ENCODE measurements around the gene TNFSF8.

DNA sequence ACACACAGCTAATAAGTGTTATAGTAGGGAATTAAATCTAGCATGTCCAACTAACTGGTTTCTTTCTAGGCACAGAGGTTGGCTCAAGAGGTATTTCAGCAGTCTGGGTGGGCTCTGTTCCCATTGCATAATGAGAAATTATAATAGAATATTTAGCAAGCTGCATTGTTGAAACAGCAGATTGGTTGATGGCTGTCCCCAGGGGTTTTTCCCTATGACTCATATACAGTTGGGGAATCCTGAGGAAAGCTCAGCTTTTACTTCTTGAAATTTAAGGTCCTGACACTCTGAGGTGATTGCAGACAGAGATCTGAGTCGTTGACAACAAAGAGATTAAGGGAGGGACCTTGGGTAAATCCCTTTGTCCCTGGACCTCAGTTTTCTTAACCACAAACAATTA is 38.3 kb upstream of the TNFSF8 start:
- TF ChIP-seq, protein P1, sequence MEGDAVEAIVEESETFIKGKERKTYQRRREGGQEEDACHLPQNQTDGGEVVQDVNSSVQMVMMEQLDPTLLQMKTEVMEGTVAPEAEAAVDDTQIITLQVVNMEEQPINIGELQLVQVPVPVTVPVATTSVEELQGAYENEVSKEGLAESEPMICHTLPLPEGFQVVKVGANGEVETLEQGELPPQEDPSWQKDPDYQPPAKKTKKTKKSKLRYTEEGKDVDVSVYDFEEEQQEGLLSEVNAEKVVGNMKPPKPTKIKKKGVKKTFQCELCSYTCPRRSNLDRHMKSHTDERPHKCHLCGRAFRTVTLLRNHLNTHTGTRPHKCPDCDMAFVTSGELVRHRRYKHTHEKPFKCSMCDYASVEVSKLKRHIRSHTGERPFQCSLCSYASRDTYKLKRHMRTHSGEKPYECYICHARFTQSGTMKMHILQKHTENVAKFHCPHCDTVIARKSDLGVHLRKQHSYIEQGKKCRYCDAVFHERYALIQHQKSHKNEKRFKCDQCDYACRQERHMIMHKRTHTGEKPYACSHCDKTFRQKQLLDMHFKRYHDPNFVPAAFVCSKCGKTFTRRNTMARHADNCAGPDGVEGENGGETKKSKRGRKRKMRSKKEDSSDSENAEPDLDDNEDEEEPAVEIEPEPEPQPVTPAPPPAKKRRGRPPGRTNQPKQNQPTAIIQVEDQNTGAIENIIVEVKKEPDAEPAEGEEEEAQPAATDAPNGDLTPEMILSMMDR (IDR thresholded peaks at IDR 0.05) = no peak
- TF ChIP-seq ZNF121 (CRISPR knock-in tag; IDR thresholded peaks at IDR 0.05) (no peak), SP1 (CRISPR knock-in tag; conservative IDR thresholded peaks at IDR 0.05) (no peak), FOXP1 (CRISPR knock-in tag; IDR thresholded peaks at IDR 0.05; ENCODE audit: borderline replicate concordance) (no peak), NFYB (CRISPR knock-in tag; conservative IDR thresholded peaks at IDR 0.05; ENCODE audit: low read depth) (no peak), RELA (CRISPR knock-in tag; IDR thresholded peaks at IDR 0.05; ENCODE audit: borderline replicate concordance) (no peak), SMAD3 (CRISPR knock-in tag; IDR thresholded peaks at IDR 0.05; ENCODE audit: borderline replicate concordance) (no peak)
- TF ChIP-seq, protein P2, sequence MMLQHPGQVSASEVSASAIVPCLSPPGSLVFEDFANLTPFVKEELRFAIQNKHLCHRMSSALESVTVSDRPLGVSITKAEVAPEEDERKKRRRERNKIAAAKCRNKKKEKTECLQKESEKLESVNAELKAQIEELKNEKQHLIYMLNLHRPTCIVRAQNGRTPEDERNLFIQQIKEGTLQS (CRISPR knock-in tag; conservative IDR thresholded peaks at IDR 0.05) = no peak
- TF ChIP-seq, protein P3, sequence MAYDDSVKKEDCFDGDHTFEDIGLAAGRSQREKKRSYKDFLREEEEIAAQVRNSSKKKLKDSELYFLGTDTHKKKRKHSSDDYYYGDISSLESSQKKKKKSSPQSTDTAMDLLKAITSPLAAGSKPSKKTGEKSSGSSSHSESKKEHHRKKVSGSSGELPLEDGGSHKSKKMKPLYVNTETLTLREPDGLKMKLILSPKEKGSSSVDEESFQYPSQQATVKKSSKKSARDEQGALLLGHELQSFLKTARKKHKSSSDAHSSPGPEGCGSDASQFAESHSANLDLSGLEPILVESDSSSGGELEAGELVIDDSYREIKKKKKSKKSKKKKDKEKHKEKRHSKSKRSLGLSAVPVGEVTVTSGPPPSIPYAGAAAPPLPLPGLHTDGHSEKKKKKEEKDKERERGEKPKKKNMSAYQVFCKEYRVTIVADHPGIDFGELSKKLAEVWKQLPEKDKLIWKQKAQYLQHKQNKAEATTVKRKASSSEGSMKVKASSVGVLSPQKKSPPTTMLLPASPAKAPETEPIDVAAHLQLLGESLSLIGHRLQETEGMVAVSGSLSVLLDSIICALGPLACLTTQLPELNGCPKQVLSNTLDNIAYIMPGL (CRISPR knock-in tag; IDR thresholded peaks at IDR 0.05) = no peak
- TF ChIP-seq, protein P4, sequence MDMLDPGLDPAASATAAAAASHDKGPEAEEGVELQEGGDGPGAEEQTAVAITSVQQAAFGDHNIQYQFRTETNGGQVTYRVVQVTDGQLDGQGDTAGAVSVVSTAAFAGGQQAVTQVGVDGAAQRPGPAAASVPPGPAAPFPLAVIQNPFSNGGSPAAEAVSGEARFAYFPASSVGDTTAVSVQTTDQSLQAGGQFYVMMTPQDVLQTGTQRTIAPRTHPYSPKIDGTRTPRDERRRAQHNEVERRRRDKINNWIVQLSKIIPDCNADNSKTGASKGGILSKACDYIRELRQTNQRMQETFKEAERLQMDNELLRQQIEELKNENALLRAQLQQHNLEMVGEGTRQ (CRISPR knock-in tag; IDR thresholded peaks at IDR 0.05) = no peak
- TF ChIP-seq, protein P5, sequence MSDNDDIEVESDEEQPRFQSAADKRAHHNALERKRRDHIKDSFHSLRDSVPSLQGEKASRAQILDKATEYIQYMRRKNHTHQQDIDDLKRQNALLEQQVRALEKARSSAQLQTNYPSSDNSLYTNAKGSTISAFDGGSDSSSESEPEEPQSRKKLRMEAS (CRISPR knock-in tag; IDR thresholded peaks at IDR 0.05) = no peak

Data from WTC11 (cell line).